ENCODE measurements around the gene APBA2. TPM values are rescaled to one million over a fixed set of nuclear protein-coding genes. Genes with fewer than 3 reads are reported as not detected.

Gene APBA2
- total RNA-seq, 4 donors from 2014 or later = 7.2 to 33.8 (median 8.8) TPM

DNA sequence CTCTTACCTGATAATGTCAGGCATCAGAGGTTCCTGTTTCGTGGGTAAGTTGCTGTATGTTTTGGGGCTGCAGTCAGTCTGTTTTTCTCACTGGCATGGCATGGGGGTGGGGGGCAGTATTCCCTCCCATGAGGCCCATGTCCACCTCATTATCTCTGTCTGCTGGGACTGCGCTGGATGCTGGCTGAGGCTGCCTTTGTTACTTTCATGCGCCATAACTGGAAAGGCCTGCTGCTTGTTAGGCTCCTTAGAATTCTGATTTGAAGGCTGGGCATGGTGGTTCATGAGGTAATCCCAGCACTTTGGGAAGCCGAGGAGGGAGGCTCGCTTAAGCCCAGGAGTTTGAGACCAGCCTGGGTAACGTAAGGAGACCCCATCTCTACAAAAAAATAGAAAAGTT, 9.8 kb downstream of the APBA2 start:
- no peak for TF ChIP-seq CTCF (IDR thresholded peaks at IDR 0.05)
- TF ChIP-seq POLR2A (IDR thresholded peaks at IDR 0.05) = no peak
- H3K27me3 ChIP-seq = no peaks in the 10 kb centered on the region
- H3K27ac ChIP-seq = no peak overlapping the region
- H3K9me3 ChIP-seq = no peaks in the 10 kb centered on the region
- DNase-seq = no peak
- H3K36me3 ChIP-seq = no peaks in the 10 kb centered on the region
- no peak overlapping the region for H3K4me3 ChIP-seq
- H3K4me1 ChIP-seq = no peaks in the 10 kb centered on the region

DNA sequence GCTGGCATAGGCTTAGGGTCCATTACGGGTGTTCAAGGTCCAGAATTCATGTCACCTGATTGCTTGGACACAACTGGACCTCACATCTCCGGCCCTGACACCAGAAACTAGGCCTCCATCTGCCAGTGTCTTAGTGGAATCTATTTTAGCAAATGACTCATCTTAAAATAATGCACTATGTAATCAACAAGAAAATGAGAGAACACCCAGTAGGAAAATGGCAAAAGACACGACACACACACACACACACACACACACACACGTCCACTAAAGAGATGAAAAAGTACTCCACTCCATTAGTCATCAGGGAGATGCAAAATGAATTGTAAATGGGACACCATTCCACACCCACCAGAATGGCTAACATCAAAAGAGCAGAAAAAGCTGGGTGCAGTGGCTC, 11.2 kb downstream of the APBA2 start:
- Histone ChIP-seq H3K27ac (no peak overlapping the region), H3K36me3 (no peaks in the 10 kb centered on the region), H3K4me3 (no peak overlapping the region), H3K9me3 (no peaks in the 10 kb centered on the region), H3K4me1 (no peaks in the 10 kb centered on the region), H3K27me3 (no peaks in the 10 kb centered on the region)
- no peak for DNase-seq
- no peak for TF ChIP-seq CTCF (IDR thresholded peaks at IDR 0.05)
- no peak for TF ChIP-seq POLR2A (IDR thresholded peaks at IDR 0.05)

DNA sequence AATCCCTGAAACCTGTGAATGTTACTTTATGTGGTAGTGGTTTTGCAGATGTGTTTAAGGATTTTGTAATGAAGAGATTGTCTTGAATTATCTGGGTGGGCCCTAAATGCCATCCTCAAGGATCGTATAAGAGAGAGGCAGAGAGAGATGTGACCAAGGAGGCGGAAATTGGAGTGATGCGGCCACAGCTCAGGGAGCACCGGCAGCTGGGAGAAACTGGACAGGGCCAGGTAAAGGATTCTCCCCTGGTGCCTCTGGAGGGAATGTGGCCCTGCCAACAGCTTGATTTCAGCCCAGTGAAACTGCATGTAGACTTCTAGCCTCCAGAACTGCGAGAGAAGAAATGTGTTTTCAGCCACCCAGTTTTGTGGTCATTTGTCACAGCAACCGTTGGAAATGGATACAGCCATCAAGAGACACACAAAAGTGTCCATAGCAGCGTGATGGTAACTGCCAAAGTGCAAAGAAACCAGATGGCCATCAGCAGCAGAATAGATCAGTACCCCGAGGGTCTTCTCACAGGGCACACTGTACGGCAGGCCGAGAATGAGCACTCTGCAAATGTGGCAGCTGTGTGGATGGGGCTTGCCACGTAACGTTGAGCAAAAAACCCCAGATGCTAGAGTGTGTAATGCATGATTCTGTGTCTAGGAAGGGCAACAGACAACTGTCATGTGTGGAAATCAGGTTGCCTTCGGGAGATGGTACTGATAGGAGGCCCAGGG, 12.2 kb downstream of the APBA2 start:
- Histone ChIP-seq H3K4me3 (no peak overlapping the region), H3K4me1 (no peaks in the 10 kb centered on the region), H3K9me3 (no peaks in the 10 kb centered on the region), H3K36me3 (no peaks in the 10 kb centered on the region), H3K27ac (no peak overlapping the region), H3K27me3 (no peaks in the 10 kb centered on the region)
- no peak for DNase-seq
- no peak for TF ChIP-seq CTCF (IDR thresholded peaks at IDR 0.05)
- TF ChIP-seq POLR2A (IDR thresholded peaks at IDR 0.05) = no peak

DNA sequence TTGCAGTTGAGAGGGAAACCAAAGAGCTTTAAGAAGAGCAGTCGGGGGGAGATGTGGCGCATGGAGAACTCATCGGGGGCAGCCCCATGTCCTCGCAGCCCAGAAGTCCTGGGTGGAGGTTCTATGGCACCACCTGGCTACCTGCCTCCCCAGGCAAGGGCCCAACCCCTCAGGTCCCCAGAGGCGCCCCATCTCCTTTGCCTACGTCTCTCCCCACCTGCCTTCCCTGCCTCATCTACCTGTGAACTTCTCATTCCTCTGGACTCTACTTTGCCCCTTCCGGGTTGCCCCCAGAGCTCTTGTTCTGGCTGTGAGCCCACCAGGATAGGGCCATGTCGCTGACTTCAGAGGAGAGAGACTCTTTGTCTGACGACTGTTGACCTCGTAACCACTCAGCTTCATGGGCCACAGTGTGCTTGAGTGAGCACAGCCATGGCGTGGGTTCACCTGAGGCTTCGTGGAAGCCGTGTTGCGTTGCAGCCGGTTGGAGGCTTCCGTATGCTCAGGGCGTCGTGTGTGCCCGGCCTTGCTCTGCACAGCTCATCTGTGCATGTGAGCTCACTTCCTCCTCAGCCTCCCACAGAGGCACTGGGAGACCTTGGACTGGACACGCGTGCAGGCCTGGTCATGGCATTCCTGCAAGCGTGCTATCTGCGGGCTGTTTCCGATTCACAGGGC, 13.4 kb downstream of the APBA2 start:
- H3K4me3 ChIP-seq = no peak overlapping the region
- H3K9me3 ChIP-seq = no peaks in the 10 kb centered on the region
- H3K27ac ChIP-seq = no peak overlapping the region
- DNase-seq = peak in 1 of 3 donors; percentile 19
- no peaks in the 10 kb centered on the region for H3K4me1 ChIP-seq
- no peaks in the 10 kb centered on the region for H3K36me3 ChIP-seq
- no peak for TF ChIP-seq POLR2A (IDR thresholded peaks at IDR 0.05)
- TF ChIP-seq CTCF (IDR thresholded peaks at IDR 0.05) = no peak
- H3K27me3 ChIP-seq = no peaks in the 10 kb centered on the region

- DNase-seq = no peak
- TF ChIP-seq CTCF (IDR thresholded peaks at IDR 0.05) = no peak
- Histone ChIP-seq H3K4me3 (no peak overlapping the region), H3K4me1 (no peaks in the 10 kb centered on the region), H3K27ac (no peak overlapping the region), H3K9me3 (no peaks in the 10 kb centered on the region), H3K36me3 (no peaks in the 10 kb centered on the region), H3K27me3 (no peaks in the 10 kb centered on the region)
Observed at GRCh38 chr15:28900041-28900891, 14.5 kb downstream of the APBA2 start.
